Measurements from ENCODE around the gene TUBB2A. TPM values are rescaled to one million over a fixed set of nuclear protein-coding genes. Genes with fewer than 3 reads are reported as not detected.

Gene TUBB2A
- polyA plus RNA-seq, 1 of the 3 experiments (the other 2 are of a cell fraction) = 199 TPM

DNA sequence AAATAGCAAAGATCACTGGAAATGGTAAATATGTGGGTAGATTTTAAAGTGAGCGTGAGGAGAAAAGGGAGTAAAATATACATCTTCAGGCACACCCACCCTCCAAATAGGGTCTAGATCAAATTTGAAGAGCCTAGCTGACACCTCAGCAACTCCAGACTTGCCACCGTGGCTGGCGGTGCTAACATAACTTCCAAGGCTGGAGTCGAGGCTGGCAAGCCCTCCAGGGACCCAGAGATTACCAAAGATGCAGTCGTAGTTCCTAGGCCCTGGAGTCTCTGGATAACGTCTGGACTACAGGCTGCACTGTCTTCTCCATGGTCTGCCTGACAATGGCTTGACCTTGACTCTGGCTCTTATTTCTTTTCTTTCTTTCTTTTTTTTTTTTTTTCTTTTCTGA, 47.6 kb upstream of the TUBB2A start (continued):
- TF ChIP-seq EZH2phosphoT487 (IDR thresholded peaks at IDR 0.05; ENCODE audit: borderline replicate concordance, low read depth) (no peak), FOXM1 (IDR thresholded peaks at IDR 0.05; ENCODE audit: low read depth) (no peak)

DNA sequence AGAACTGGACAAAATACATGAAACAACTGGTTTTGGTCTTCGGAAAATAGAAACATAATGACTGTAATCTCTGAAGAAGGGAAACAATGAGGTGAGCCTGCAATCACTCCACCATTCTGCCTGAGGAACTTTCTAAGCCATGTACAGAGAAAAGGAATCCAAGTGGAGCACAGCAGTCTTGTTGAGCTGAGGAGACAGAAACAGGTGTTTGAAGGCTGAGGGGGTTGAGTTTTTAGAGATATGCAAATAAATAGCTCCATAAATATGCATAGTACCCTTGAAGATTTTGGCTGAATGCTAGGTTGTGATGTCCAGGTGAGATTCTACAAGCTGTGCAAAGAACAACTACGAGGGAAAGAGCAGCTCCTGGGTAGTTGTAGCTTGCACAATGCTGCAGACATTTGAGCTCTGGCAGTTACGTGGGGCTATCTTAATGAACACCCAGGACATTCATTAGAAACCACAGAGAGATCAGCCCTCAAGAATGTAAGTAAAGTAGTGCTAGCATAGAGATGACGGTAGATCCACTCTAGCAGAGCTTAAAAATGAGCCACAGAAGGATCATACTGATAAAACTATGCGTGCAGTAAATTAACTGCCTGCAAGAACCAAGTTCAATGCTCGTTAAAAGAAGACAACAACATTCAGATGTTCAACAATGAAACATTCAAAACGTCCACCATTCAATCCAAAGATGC, 45.8 kb upstream of the TUBB2A start:
- POLR2A ChIA-PET = no interaction called here
- H3K27me3 ChIP-seq (ENCODE audit: insufficient read depth) = no peaks in the 10 kb centered on the region
- H3K79me2 ChIP-seq (ENCODE audit: insufficient read depth) = no peaks in the 10 kb centered on the region
- peaks cover 3 to 5% of the 10 kb centered on the region in 2 experiments; a peak in 2 of 4 replicates for H3K4me1 ChIP-seq (ENCODE audit: control insufficient read depth in 1 of 2, insufficient read depth in 2 of 2, low read depth in 1 of 2, low read length in 1 of 2)
- H3K9me2 ChIP-seq = no peaks in the 10 kb centered on the region
- no peak overlapping the region for H3K4me3 ChIP-seq (ENCODE audit: low read depth in 2 of 2, low read length in 1 of 2)
- TF ChIP-seq FOXM1 (IDR thresholded peaks at IDR 0.05; ENCODE audit: low read depth) (no peak), FOXJ3 (CRISPR knock-in tag; IDR thresholded peaks at IDR 0.05) (no peak), YY1 (IDR thresholded peaks at IDR 0.05; ENCODE audit: low read depth) (no peak), ELF1 (IDR thresholded peaks at IDR 0.05) (no peak), EP300 (IDR thresholded peaks at IDR 0.05; ENCODE audit: borderline replicate concordance in 1 of 2, low read depth in 1 of 2, low read length in 1 of 2) (no peak), SIN3A (IDR thresholded peaks at IDR 0.05; ENCODE audit: borderline replicate concordance, low read depth, low read length) (no peak), TEAD4 (IDR thresholded peaks at IDR 0.05; ENCODE audit: borderline replicate concordance, insufficient read depth) (no peak), TAF1 (IDR thresholded peaks at IDR 0.05; ENCODE audit: borderline replicate concordance, low read depth, low read length) (no peak), GABPA (IDR thresholded peaks at IDR 0.05; ENCODE audit: low read depth) (no peak), EZH2phosphoT487 (IDR thresholded peaks at IDR 0.05; ENCODE audit: borderline replicate concordance, low read depth) (no peak), MXI1 (IDR thresholded peaks at IDR 0.05; ENCODE audit: low read depth, low read length) (no peak), CHD2 (IDR thresholded peaks at IDR 0.05; ENCODE audit: low read length, partially characterized antibody) (no peak), NFIC (IDR thresholded peaks at IDR 0.05; ENCODE audit: borderline replicate concordance) (no peak), TCF12 (IDR thresholded peaks at IDR 0.05) (no peak), POLR2AphosphoS5 (IDR thresholded peaks at IDR 0.05; ENCODE audit: low read depth, low read length) (no peak)
- TF ChIP-seq, protein P1, sequence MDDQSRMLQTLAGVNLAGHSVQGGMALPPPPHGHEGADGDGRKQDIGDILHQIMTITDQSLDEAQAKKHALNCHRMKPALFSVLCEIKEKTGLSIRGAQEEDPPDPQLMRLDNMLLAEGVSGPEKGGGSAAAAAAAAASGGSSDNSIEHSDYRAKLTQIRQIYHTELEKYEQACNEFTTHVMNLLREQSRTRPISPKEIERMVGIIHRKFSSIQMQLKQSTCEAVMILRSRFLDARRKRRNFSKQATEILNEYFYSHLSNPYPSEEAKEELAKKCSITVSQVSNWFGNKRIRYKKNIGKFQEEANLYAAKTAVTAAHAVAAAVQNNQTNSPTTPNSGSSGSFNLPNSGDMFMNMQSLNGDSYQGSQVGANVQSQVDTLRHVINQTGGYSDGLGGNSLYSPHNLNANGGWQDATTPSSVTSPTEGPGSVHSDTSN (IDR thresholded peaks at IDR 0.05) = no peak
- TF ChIP-seq, protein P2, sequence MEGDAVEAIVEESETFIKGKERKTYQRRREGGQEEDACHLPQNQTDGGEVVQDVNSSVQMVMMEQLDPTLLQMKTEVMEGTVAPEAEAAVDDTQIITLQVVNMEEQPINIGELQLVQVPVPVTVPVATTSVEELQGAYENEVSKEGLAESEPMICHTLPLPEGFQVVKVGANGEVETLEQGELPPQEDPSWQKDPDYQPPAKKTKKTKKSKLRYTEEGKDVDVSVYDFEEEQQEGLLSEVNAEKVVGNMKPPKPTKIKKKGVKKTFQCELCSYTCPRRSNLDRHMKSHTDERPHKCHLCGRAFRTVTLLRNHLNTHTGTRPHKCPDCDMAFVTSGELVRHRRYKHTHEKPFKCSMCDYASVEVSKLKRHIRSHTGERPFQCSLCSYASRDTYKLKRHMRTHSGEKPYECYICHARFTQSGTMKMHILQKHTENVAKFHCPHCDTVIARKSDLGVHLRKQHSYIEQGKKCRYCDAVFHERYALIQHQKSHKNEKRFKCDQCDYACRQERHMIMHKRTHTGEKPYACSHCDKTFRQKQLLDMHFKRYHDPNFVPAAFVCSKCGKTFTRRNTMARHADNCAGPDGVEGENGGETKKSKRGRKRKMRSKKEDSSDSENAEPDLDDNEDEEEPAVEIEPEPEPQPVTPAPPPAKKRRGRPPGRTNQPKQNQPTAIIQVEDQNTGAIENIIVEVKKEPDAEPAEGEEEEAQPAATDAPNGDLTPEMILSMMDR (IDR thresholded peaks at IDR 0.05) = no peak
- TF ChIP-seq, protein P3, sequence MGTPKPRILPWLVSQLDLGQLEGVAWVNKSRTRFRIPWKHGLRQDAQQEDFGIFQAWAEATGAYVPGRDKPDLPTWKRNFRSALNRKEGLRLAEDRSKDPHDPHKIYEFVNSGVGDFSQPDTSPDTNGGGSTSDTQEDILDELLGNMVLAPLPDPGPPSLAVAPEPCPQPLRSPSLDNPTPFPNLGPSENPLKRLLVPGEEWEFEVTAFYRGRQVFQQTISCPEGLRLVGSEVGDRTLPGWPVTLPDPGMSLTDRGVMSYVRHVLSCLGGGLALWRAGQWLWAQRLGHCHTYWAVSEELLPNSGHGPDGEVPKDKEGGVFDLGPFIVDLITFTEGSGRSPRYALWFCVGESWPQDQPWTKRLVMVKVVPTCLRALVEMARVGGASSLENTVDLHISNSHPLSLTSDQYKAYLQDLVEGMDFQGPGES (IDR thresholded peaks at IDR 0.05; ENCODE audit: low read depth, low read length) = no peak
- TF ChIP-seq, protein P4, sequence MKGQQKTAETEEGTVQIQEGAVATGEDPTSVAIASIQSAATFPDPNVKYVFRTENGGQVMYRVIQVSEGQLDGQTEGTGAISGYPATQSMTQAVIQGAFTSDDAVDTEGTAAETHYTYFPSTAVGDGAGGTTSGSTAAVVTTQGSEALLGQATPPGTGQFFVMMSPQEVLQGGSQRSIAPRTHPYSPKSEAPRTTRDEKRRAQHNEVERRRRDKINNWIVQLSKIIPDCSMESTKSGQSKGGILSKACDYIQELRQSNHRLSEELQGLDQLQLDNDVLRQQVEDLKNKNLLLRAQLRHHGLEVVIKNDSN (IDR thresholded peaks at IDR 0.05; ENCODE audit: borderline replicate concordance, low read depth) = no peak
- CTCF ChIA-PET = interaction anchor here (1.0 to 1.1 kb wide), 2 partner anchors 46 to 75 kb away, joined by 3 read pairs; partner anchors contain the start of gene TUBB2A
- H3K9ac ChIP-seq = no peak overlapping the region
- WGBS (ENCODE audit: low lambda C conversion rate) = 65% methylated on average over 7 of the region's 7 CpGs
- H4K20me1 ChIP-seq (ENCODE audit: insufficient read depth) = no peaks in the 10 kb centered on the region
- no peaks in the 10 kb centered on the region for H3F3A ChIP-seq (replicated peaks; ENCODE audit: insufficient read depth)
- H3K9me3 ChIP-seq = no peaks in the 10 kb centered on the region
- no peak overlapping the region for H3K4me2 ChIP-seq
- no peak overlapping the region for H3K27ac ChIP-seq (ENCODE audit: low read depth in 2 of 2, low read length in 1 of 2)
- no peak for DNase-seq
- no peak overlapping the region for H2AFZ ChIP-seq (ENCODE audit: low read depth)
- H3K36me3 ChIP-seq (replicated peaks in 1 of 2; ENCODE audit: control insufficient read depth in 1 of 2, insufficient read depth in 2 of 2, low read length in 1 of 2) = no peaks in the 10 kb centered on the region

Data from SK-N-SH (cell line).